Spinal cord (tissue), 10 donors: ENCODE results near the gene UCKL1. TPM values are rescaled to one million over a fixed set of nuclear protein-coding genes. Genes with fewer than 3 reads are reported as not detected.

Experiments
- DNase-seq, 6 donors: peaks; one replicate each; pipeline versions ENCODE4 v3.0.0 to v3.0.0-alpha.2; 2013 to 2015; ENCODE audit warnings: low spot score in 6 of 6, low read depth in 4 of 6
- H3K27ac ChIP-seq: one replicate; pipeline ENCODE4 v1.5.1; 2013; ENCODE audit warnings: low read depth, low read length, control low read depth
- H3K27me3 ChIP-seq: one replicate; pipeline ENCODE4 v1.6.1; 2013; ENCODE audit warnings: low read length; ENCODE audit not compliant: control insufficient read depth, insufficient read depth
- H3K36me3 ChIP-seq: one replicate; pipeline ENCODE4 v1.6.1; 2013; ENCODE audit warnings: low read length; ENCODE audit not compliant: control insufficient read depth, insufficient read depth
- H3K4me1 ChIP-seq: one replicate; pipeline ENCODE4 v1.6.1; 2013; ENCODE audit warnings: low read length; ENCODE audit not compliant: control insufficient read depth, insufficient read depth
- H3K4me3 ChIP-seq: one replicate; pipeline ENCODE4 v1.5.1; 2013; ENCODE audit warnings: low read depth, low read length, control low read depth
- H3K9me3 ChIP-seq: one replicate; pipeline ENCODE4 v1.6.1; 2013; ENCODE audit warnings: low read length; ENCODE audit not compliant: control insufficient read depth, insufficient read depth
- WGBS: methylation state at CpG from one replicate; pipeline ENCODE4 v1.1.5; 2013; ENCODE audit warnings: missing lambda C conversion rate; ENCODE audit not compliant: insufficient coverage; 5-methylcytosine and 5-hydroxymethylcytosine counted together
- polyA plus RNA-seq, 2 donors: library from polyadenylated mRNA; unstranded; fragments of 120-200 nt; gene quantifications; one replicate each; pipeline ENCODE4 v1.2.1, GENCODE V29; 2013; ENCODE audit not compliant: insufficient read length in 2 of 2
- total RNA-seq, 2 donors: library from RNA; depleted of rRNA in 1 of 2; stranded (reverse); fragments of 120-200 nt in 1 of 2; fragments of >200 nt in 1 of 2; gene quantifications; one replicate each; pipeline versions ENCODE4 v1.2.3 to v1.2.4, GENCODE V29; 2013 to 2014
- donor health status: healthy.

The UCKL1 gene
- total and polyA plus RNA-seq, 4 donors: 14.1 to 83.7 (median 44.2) TPM

DNA sequence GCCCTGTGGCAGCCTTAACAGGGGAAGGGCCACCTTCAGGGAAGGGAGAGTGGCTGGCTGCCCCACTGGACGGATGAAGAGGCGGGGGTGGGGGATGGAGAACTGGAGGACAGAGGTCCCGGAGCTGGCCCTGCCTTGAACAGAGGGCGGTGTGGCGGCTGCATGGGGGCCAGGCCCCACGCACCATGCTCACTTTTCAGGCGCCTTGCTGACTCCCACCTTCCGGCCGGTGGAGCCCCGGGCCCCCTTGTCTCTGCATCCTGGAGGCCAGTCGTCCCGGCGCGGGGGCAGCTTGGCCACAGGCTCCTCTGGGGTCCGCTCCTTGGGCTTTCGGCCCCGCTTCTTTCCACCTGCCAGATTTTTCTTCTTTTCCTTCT is 3.5 kb upstream of the UCKL1 start:
- no peak overlapping the region for H3K4me3 ChIP-seq
- 87% methylated on average over 16 of the region's 17 CpGs for WGBS
- peaks cover 76% of the 10 kb centered on the region for H3K36me3 ChIP-seq
- H3K27ac ChIP-seq: no peak overlapping the region
- H3K27me3 ChIP-seq: no peaks in the 10 kb centered on the region
- no peaks in the 10 kb centered on the region for H3K9me3 ChIP-seq
- peaks cover 24% of the 10 kb centered on the region for H3K4me1 ChIP-seq
- DNase-seq: no peak

DNA sequence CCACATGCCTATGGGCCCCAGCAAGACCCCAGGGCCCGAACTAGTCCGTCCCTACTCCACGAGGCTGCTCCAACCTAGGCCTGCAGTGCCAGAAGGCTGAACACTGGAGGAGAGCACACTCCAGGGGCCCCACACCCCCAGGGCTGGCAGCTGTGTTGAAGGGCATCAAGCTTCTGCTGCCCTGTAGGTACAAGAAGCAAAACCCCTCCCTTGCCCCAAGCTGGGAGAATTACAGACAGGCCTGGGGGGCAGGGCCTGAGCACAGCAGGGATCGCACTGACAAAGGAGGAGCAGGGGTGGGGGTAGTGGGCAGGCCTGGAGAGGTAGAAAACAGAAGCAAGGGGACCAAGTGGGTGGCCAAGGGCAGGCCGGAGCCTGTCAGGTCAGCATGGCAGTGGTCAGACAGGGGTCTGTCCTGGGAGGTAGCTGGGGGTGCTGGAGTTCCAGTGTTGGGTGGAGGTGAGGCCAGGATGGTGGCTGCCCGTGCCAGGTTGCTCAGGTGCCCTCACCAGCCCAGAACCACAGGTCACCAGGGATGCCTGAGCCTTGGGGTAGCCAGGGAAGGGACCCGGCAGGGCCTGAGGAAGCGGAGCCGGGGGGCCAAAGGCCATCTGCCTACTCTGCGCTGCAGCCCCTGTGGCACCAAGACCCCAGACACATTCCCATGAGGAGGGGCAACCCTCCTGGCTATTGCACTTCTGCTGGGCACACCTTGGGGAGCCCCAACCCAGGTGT is 2.9 kb upstream of the UCKL1 start:
- Histone ChIP-seq H3K9me3 (no peaks in the 10 kb centered on the region), H3K27ac (no peak overlapping the region), H3K4me3 (no peak overlapping the region), H3K36me3 (peaks cover 76% of the 10 kb centered on the region), H3K27me3 (no peaks in the 10 kb centered on the region), H3K4me1 (peaks cover 29% of the 10 kb centered on the region)
- 68% methylated on average over 10 of the region's 10 CpGs for WGBS
- no peak for DNase-seq

DNA sequence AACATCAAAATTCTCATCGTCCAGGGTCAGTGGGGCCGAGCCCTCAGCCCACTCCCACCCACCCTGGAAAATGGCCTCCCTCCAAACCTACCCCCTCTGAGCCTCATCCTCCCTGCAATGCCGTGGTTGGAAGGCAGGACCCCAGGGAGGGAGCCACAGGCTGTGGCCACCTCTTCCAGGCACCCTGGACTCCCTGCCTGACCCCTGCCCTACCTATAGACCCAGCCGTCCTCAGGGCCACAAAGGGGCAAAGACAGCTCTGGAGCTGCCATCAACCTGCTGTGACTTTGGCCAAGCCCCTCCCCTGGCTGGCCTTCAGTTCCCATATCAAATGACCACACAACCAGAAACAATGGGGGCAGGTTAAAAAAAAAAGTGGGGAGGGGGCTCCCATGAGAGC is 2.3 kb upstream of the UCKL1 start:
- DNase-seq: no peak
- Histone ChIP-seq H3K27me3 (no peaks in the 10 kb centered on the region), H3K36me3 (peaks cover 76% of the 10 kb centered on the region), H3K9me3 (no peaks in the 10 kb centered on the region), H3K4me1 (peaks cover 36% of the 10 kb centered on the region), H3K27ac (no peak overlapping the region), H3K4me3 (no peak overlapping the region)
- 59% methylated on average over 4 of the region's 4 CpGs for WGBS

DNA sequence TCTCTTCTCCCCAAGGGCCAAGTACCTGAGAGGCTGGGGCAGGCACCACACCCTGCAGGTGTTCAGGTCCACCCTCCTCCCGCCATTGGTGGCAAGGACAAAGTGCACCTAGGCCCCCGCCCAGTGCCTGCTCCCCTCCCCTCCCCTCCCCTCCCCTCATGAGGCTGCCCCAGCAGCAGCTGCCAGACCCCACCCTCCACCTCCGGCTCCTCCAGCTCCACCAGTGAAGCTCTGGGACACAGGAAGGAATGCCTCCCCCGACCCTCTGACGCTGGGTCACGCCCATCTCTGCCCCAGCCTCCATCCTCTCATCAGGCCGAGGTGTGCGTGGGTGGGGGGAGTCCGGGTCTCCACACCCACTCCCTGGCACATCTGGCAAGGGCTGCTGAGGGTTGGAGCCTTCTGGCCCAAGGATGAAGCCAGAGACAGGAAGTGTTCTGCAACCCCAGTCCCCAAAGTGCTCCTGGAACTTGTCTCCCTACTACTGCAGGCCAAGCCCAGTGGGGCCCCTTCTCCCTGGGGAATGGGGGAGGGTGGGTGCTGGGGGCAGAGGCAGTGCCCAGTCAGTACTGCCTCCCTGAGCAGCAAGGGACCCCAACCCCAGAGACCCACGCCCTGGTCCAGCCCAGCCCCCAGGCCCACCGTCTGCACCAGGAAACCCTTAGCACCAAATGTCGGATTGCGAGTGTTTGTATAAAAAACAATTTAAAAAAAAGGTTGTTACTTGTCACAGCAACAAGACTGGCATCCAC is 1.6 kb upstream of the UCKL1 start:
- H3K27me3 ChIP-seq: no peaks in the 10 kb centered on the region
- H3K27ac ChIP-seq: no peak overlapping the region
- DNase-seq: no peak
- no peak overlapping the region for H3K4me3 ChIP-seq
- 50% methylated on average over 2 of the region's 13 CpGs for WGBS
- H3K9me3 ChIP-seq: no peaks in the 10 kb centered on the region
- peaks cover 72% of the 10 kb centered on the region for H3K36me3 ChIP-seq
- peaks cover 36% of the 10 kb centered on the region for H3K4me1 ChIP-seq

DNA sequence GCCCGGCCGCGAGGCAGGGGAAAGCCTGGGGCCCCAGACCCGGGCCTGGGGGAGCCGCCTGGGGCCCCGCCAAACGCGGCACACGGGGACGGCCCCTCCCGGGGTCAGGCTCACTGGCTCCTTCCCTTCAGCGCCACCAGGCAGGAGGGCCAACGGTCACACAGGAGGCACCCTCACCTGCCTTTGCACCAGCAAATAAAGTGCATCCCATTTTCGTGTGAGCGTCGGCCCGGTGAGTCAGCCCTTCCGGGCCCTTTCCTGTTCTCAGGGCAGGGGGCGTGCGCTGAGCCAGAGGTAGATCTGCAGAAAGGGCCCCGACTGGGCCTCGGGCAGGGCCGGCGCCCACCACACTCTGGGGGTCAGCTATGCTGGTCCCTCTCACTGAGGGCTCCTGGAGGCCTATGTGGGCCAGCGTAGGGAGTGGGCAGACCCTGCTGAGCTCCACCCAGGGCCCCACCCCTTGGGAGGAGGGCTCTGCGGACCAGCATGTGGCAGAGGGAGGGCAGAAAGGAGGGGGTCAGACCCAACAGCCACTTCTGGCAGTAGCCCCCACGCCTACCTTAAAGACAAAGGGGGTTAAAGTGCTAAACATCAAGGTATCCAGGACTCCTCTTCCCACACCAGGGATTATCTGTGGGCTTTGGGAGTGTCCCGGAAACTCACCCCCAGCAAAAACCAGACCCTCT is 931 bp upstream of the UCKL1 start:
- H3K4me1 ChIP-seq: peaks cover 42% of the 10 kb centered on the region
- H3K36me3 ChIP-seq: peaks cover 72% of the 10 kb centered on the region
- peak in 2 of 6 donors; percentile 47 to 70 for DNase-seq
- no peaks in the 10 kb centered on the region for H3K27me3 ChIP-seq
- H3K9me3 ChIP-seq: no peaks in the 10 kb centered on the region
- H3K4me3 ChIP-seq: peak overlapping the region; percentile 64
- H3K27ac ChIP-seq: peak overlapping the region; percentile 52
- WGBS: 6% methylated on average over 27 of the region's 28 CpGs

DNA sequence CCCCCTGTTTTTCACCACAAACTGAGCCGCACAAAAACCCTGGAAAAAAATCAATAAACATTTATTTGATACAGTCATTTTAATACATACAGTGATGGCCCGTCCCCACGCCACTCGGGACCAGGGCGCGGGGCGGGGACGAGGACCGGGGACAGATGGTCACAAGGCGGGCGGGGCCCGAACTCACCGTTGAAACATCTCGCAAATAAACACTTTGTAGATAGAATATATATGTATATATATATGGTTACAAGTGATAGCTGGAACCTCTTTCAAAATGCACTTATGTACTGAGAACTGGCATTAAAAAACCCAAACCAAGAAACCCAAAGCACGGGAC is 418 bp upstream of the UCKL1 start:
- H3K9me3 ChIP-seq: no peaks in the 10 kb centered on the region
- no peaks in the 10 kb centered on the region for H3K27me3 ChIP-seq
- H3K27ac ChIP-seq: peak overlapping the region; percentile 52
- H3K4me1 ChIP-seq: peaks cover 46% of the 10 kb centered on the region
- H3K4me3 ChIP-seq: peak overlapping the region; percentile 64
- no peak for DNase-seq
- 0% methylated on average over 9 of the region's 15 CpGs for WGBS
- peaks cover 72% of the 10 kb centered on the region for H3K36me3 ChIP-seq

DNA sequence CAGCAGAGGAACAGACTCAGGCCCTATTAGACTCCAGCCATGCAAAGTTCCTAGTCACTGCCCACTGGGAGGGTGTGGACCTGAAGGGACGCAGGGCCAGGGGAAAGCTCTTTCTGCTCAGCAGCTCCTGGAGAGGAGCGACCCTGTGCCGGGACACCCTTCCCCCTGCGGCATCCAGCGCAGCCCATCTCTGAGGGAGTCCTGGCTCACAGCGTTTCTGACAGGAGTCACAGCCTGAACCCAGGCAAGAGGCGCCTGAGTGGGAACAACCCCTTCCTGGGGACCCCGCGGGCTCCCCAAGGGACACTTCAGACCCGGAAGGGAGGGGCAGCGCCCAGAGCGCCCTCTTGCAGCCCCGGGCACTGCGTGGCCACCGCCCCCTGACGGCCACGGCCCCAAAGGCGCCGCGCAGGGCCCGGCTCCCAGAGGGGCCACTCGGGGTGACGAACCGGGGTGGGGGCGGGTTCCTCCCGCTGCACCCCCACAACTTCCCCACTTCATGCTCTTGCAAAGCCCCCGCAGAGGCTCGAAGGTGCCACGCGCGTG is 862 bp downstream of the UCKL1 start:
- peaks cover 59% of the 10 kb centered on the region for H3K4me1 ChIP-seq
- H3K9me3 ChIP-seq: no peaks in the 10 kb centered on the region
- peaks cover 72% of the 10 kb centered on the region for H3K36me3 ChIP-seq
- H3K27ac ChIP-seq: peak overlapping the region; percentile 73
- H3K4me3 ChIP-seq: peak overlapping the region; percentile 80
- peak in 1 of 6 donors; percentile 20 for DNase-seq
- under 1% methylated on average over 31 of the region's 31 CpGs for WGBS
- no peaks in the 10 kb centered on the region for H3K27me3 ChIP-seq

DNA sequence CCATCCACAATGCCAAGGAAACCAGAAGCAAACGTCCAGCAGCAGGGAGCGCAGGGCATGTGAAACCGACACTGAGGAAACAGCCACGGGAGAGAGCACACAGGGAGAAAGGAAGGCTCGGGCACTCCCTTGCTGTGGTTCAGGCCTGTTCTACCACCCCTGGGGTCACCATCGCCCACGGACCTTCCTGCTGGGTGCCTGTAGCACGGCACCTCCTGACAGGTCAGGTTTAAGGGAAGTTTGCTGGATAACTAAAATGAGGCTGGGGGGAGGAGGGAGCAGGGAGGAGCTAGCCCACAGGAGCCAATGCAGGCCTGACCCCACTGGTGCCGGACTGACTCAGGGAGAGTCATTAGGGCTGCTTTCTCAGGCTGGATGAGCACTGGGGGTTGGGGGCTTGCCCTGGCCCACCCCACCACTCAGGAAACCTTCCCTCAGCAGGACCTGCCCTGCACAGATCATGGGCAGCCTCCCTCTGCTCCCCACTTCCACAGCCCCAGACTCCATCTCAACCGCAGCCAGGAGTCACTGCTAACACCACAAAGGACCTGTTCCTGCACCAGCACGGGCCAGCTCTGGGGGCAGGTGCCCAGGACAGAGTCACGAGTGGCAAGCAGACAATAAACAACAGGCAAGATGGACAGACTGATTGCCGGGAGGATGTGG is 2.3 kb downstream of the UCKL1 start:
- Histone ChIP-seq H3K9me3 (no peaks in the 10 kb centered on the region), H3K27me3 (no peaks in the 10 kb centered on the region), H3K27ac (no peak overlapping the region), H3K4me3 (no peak overlapping the region), H3K4me1 (peaks cover 74% of the 10 kb centered on the region), H3K36me3 (peaks cover 68% of the 10 kb centered on the region)
- 78% methylated on average over 13 of the region's 13 CpGs for WGBS
- DNase-seq: no peak

DNA sequence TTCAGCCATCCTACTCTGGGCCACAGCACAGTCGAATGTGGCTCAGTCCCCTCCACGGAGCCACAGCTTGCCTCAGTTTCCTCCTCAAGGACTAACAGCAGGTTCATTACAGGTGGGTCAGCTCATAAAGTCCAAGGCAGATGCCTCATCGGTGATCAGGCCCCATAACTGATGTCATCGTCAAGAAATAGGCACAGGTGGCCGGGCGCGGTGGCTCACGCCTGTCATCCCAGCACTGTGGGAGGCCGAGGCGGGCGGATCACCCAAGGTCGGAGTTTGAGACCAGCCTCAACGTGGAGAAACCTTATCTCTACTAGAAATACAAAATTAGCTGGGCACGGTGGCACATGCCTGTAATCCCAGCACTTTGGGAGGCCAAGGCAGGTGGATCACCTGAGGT is 3.4 kb downstream of the UCKL1 start:
- WGBS: 92% methylated on average over 5 of the region's 14 CpGs
- H3K27ac ChIP-seq: no peak overlapping the region
- no peak overlapping the region for H3K4me3 ChIP-seq

More for the DNA sequence above, 3.4 kb downstream of the UCKL1 start:
- H3K4me1 ChIP-seq: peaks cover 81% of the 10 kb centered on the region
- peaks cover 59% of the 10 kb centered on the region for H3K36me3 ChIP-seq
- H3K9me3 ChIP-seq: no peaks in the 10 kb centered on the region
- DNase-seq: no peak
- H3K27me3 ChIP-seq: no peaks in the 10 kb centered on the region
